Measurements from ENCODE around the gene PICALM. TPM values are rescaled to one million over a fixed set of nuclear protein-coding genes. Genes with fewer than 3 reads are reported as not detected.
"Not testable (repeated sequence)": the region's sequence is repeated elsewhere in the genome, so short reads cannot be mapped to it uniquely, and the experiment has no call there.

PICALM gene
- polyA plus RNA-seq, 1 experiment, result 303 TPM

DNA sequence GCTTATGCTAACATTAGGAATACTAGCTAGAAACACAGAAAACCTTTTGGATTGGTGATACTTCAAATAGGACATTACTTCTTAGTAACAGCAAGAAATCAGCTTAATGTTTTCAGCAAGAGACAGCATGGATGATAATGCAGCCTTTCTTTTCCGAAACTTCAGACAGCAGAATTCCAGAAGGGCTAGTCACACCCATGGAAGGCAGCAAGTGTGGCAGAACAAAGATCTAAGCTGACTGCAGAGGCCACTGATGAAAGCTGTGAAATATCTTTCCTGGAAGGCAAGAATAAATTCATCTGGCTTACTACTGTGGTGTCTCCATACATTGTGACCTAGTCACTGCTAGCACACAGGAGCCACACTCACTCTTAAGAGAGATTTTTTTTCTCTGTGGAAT is 113.4 kb downstream of the PICALM start:
- ChIA-PET CTCF (interaction anchor here (0.7 to 1.3 kb wide), 2 partner anchors 9 to 87 kb away, joined by 3 read pairs; no protein-coding TSS in a partner anchor), POLR2A (no interaction called here)
- H3K27me3 ChIP-seq (ENCODE audit: control insufficient read depth, insufficient read depth, low read length), result no peaks in the 10 kb centered on the region
- peak; percentile 39 for DNase-seq (ENCODE audit: low read depth, low spot score)
- TF ChIP-seq, protein P1, sequence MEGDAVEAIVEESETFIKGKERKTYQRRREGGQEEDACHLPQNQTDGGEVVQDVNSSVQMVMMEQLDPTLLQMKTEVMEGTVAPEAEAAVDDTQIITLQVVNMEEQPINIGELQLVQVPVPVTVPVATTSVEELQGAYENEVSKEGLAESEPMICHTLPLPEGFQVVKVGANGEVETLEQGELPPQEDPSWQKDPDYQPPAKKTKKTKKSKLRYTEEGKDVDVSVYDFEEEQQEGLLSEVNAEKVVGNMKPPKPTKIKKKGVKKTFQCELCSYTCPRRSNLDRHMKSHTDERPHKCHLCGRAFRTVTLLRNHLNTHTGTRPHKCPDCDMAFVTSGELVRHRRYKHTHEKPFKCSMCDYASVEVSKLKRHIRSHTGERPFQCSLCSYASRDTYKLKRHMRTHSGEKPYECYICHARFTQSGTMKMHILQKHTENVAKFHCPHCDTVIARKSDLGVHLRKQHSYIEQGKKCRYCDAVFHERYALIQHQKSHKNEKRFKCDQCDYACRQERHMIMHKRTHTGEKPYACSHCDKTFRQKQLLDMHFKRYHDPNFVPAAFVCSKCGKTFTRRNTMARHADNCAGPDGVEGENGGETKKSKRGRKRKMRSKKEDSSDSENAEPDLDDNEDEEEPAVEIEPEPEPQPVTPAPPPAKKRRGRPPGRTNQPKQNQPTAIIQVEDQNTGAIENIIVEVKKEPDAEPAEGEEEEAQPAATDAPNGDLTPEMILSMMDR (IDR thresholded peaks at IDR 0.05; ENCODE audit: low read depth, low read length), result no peak
- no peak overlapping the region for H3K27ac ChIP-seq (ENCODE audit: low read depth, low read length)
- no peak overlapping the region for H3K4me3 ChIP-seq (ENCODE audit: low read depth, low read length)
- no peaks in the 10 kb centered on the region for H3K9me3 ChIP-seq (ENCODE audit: control insufficient read depth, insufficient read depth, low read length)

DNA sequence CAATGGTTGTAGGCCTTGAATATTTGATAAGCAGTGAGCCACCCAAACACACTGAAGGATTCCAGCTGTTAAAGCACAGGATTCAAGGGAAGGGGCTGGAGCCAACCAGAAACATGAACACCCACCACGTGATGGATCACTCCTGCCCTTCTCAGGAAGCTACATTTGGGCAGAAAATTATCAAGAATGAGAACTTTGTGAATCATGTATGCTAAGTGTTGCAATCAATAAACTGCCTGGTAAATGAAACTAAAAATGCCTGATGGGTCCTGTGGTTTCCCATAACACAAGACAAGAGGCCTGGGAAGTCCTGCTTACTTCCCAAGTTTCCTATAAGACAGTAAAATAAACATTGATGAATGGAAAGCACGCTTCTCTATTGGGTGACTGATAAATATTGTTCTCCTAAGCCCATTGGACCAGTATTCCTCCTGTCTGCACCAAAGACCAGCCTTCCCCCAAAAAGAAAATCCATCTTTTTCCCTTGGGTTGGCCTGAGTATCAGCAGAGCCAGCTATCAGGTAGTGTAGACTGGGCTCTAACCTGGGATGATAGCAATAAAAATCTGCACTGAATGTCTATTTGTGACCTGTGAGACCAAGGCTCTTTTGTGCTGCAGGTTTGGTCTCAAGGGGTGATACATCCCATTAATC is 115.3 kb downstream of the PICALM start:
- ChIA-PET POLR2A (no interaction called here), CTCF (no interaction called here)
- DNase-seq (ENCODE audit: low read depth, low spot score), result peak; percentile 20
- Histone ChIP-seq H3K4me3 (ENCODE audit: low read depth, low read length) (no peak overlapping the region), H3K9me3 (ENCODE audit: control insufficient read depth, insufficient read depth, low read length) (no peaks in the 10 kb centered on the region), H3K27ac (ENCODE audit: low read depth, low read length) (no peak overlapping the region), H3K27me3 (ENCODE audit: control insufficient read depth, insufficient read depth, low read length) (no peaks in the 10 kb centered on the region)
- TF ChIP-seq, protein P1 (IDR thresholded peaks at IDR 0.05; ENCODE audit: low read depth, low read length), result no peak

DNA sequence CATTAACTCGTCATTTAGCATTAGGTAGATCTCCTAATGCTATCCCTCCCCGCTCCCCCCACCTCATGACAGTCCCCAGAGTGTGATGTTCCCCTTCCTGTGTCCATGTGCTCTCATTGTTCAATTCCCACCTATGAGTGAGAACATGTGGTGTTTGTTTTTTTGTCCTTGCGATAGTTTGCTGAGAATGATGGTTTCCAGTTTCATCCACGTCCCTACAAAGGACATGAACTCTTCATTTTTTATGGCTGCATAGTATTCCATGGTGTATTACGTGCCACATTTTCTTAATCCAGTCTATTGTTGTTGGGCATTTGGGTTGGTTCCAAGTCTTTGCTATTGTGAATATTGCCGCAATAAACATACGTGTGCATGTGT is 116.8 kb downstream of the PICALM start:
- POLR2A ChIA-PET; H3K4me3 ChIP-seq (ENCODE audit: low read depth, low read length); H3K27me3 ChIP-seq (ENCODE audit: control insufficient read depth, insufficient read depth, low read length); H3K27ac ChIP-seq (ENCODE audit: low read depth, low read length); DNase-seq (ENCODE audit: low read depth, low spot score); CTCF ChIA-PET; H3K9me3 ChIP-seq (ENCODE audit: control insufficient read depth, insufficient read depth, low read length): not testable (repeated sequence)

DNA sequence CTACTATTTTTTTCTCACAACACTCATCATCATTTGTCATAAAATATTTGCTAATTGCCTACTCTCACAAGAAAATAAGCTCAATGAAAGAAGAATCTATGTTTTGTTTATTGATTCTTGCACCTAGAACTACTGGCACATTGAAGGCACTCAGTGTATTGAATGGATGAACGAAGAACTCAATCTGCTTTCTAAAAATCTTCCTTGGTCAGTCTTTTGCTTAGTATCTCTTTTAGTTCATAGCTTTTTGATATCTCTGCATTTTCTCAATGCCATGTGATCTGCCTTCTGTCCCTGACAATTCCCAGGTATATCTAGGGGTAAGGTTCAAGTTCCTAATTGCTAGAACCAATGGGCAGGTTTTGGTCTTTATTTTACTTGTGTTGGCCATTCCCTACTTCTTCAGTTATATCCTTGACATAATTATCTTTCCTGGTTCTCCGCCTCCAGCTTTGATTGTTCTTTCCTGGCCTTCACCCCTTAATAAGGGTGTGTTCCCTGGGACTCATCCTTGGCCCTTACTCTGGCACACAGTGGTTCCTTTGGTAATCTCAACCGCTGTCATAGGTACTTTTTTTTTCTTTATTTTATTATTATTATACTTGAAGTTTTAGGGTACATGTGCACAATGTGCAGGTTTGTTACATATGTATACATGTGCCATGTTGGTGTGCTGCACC is 117.3 kb downstream of the PICALM start:
- Histone ChIP-seq H3K4me3 (ENCODE audit: low read depth, low read length) (no peak overlapping the region), H3K9me3 (ENCODE audit: control insufficient read depth, insufficient read depth, low read length) (no peaks in the 10 kb centered on the region), H3K27ac (ENCODE audit: low read depth, low read length) (no peak overlapping the region), H3K27me3 (ENCODE audit: control insufficient read depth, insufficient read depth, low read length) (no peaks in the 10 kb centered on the region)
- DNase-seq (ENCODE audit: low read depth, low spot score), result no peak
- ChIA-PET CTCF (interaction anchor here (0.6 to 0.7 kb wide), 2 partner anchors 90 to 480 kb away, joined by 3 read pairs; no protein-coding TSS in a partner anchor), POLR2A (no interaction called here)
- TF ChIP-seq, protein P1 (IDR thresholded peaks at IDR 0.05; ENCODE audit: low read depth, low read length), result no peak

DNA sequence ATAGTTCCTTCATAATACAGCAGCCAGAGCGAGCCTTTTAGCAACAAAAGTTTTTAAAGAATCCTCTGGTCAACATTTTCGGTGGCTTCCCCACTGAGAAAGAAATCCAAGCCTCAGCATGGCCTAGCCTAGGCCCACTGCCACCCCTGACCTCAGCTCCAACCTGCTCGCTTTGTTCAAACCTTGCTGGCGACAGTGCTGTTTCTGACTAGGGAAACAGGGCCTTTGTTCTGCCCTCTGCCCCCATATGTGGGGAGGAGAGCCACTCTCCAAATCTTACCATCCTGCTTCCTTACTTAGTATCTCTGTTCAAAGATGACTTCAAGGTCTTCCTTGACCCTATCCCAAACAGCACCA is 117.9 kb downstream of the PICALM start:
- ChIA-PET CTCF (interaction anchor here (0.6 to 0.7 kb wide), 2 partner anchors 89 to 481 kb away, joined by 3 read pairs; no protein-coding TSS in a partner anchor), POLR2A (no interaction called here)
- Histone ChIP-seq H3K27ac (ENCODE audit: low read depth, low read length) (no peak overlapping the region), H3K9me3 (ENCODE audit: control insufficient read depth, insufficient read depth, low read length) (no peaks in the 10 kb centered on the region), H3K27me3 (ENCODE audit: control insufficient read depth, insufficient read depth, low read length) (no peaks in the 10 kb centered on the region), H3K4me3 (ENCODE audit: low read depth, low read length) (no peak overlapping the region)
- DNase-seq (ENCODE audit: low read depth, low spot score), result no peak
- TF ChIP-seq, protein P1 (IDR thresholded peaks at IDR 0.05; ENCODE audit: low read depth, low read length), result no peak

Data from AG04450 (cell line).